Measurements from ENCODE around the gene MRPS24. TPM values are rescaled to one million over a fixed set of nuclear protein-coding genes. Genes with fewer than 3 reads are reported as not detected.

Gene MRPS24
- total RNA-seq, 4 donors from 2014 or later, result 64.2 to 147 (median 81.5) TPM

GRCh38 chr7:43869867-43870240 is 537 bp upstream of the MRPS24 start:
- peak overlapping the region; percentile 79 to 91 (median 89) for H3K27ac ChIP-seq
- ATAC-seq, result peak; percentile 73
- no peaks in the 10 kb centered on the region for H3K27me3 ChIP-seq
- peaks cover 0 to 46% (median 17%) of the 10 kb centered on the region in 3 donors for H3K4me1 ChIP-seq
- 19 to 25% methylated on average over 8 to 13 of the region's 13 CpGs for WGBS, 2 donors (ENCODE audit: low coverage in 1 of 2)
- TF ChIP-seq CTCF (IDR thresholded peaks at IDR 0.05) (no peak), EP300 (IDR thresholded peaks at IDR 0.05) (no peak), POLR2AphosphoS5 (IDR thresholded peaks at IDR 0.05) (peak; percentile 49), POLR2A (IDR thresholded peaks at IDR 0.05) (no peak)
- peaks cover 0 to 41% of the 10 kb centered on the region in 2 donors for H3K36me3 ChIP-seq
- H3K4me3 ChIP-seq, result peak overlapping the region; percentile 89 to 90
- H3K9me3 ChIP-seq, result no peaks in the 10 kb centered on the region

GRCh38 chr7:43868681-43869005 is 674 bp downstream of the MRPS24 start:
- WGBS, 2 donors (ENCODE audit: low coverage in 1 of 2), result 0% methylated on average over 1 to 6 of the region's 6 CpGs
- H3K9me3 ChIP-seq, result no peaks in the 10 kb centered on the region
- H3K27me3 ChIP-seq, result no peaks in the 10 kb centered on the region
- TF ChIP-seq POLR2A (IDR thresholded peaks at IDR 0.05) (no peak), POLR2AphosphoS5 (IDR thresholded peaks at IDR 0.05) (no peak), EP300 (IDR thresholded peaks at IDR 0.05) (no peak), CTCF (IDR thresholded peaks at IDR 0.05) (no peak)
- H3K4me3 ChIP-seq, result peak overlapping the region; percentile 89 to 90
- H3K27ac ChIP-seq, result peak overlapping the region; percentile 63 to 91 (median 89)
- peaks cover 0 to 30% of the 10 kb centered on the region in 2 donors for H3K36me3 ChIP-seq
- no peak for ATAC-seq
- H3K4me1 ChIP-seq, result peaks cover 0 to 41% (median 17%) of the 10 kb centered on the region in 3 donors

DNA sequence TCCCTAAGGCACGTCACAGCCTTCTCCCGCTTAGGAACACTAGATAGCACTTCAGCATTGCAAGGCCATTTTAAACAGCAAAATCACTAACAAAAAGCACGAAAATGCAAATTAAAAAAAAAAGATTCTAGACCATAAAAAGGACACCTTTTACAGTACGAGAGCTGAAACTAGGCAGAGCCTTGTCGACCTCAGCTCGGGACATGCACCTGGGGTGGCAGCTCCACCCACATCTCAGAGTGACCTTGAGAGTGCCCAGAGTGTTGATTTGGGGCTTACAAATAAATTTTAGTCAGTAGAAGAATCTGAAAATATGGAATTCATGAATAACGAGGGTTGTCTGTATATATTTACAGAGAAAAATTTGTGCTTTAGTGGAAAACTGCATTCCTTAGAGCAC is 1.1 kb downstream of the MRPS24 start:
- Histone ChIP-seq H3K4me3 (peak overlapping the region in 1 of 2 donors; percentile 90), H3K9me3 (no peaks in the 10 kb centered on the region), H3K4me1 (peaks cover 0 to 36% (median 15%) of the 10 kb centered on the region in 3 donors), H3K27ac (peak overlapping the region in 1 of 4 donors; percentile 88), H3K36me3 (peaks cover 0 to 30% of the 10 kb centered on the region in 2 donors), H3K27me3 (no peaks in the 10 kb centered on the region)
- WGBS, 2 donors (ENCODE audit: low coverage in 1 of 2), result 38 to 60% methylated on average over 4 to 6 of the region's 7 CpGs
- no peak for ATAC-seq
- no peak for TF ChIP-seq EP300 (IDR thresholded peaks at IDR 0.05)
- TF ChIP-seq POLR2A (IDR thresholded peaks at IDR 0.05), result no peak
- TF ChIP-seq CTCF (IDR thresholded peaks at IDR 0.05), result no peak
- no peak for TF ChIP-seq POLR2AphosphoS5 (IDR thresholded peaks at IDR 0.05)

GRCh38 chr7:43865277-43865676 is 4.0 kb downstream of the MRPS24 start:
- Histone ChIP-seq H3K9me3 (no peaks in the 10 kb centered on the region), H3K4me1 (peaks cover 0 to 18% (median 5%) of the 10 kb centered on the region in 3 donors), H3K27ac (no peak overlapping the region), H3K4me3 (no peak overlapping the region), H3K27me3 (no peaks in the 10 kb centered on the region), H3K36me3 (peaks cover 0 to 30% of the 10 kb centered on the region in 2 donors)
- TF ChIP-seq POLR2A (IDR thresholded peaks at IDR 0.05), result no peak
- no peak for TF ChIP-seq CTCF (IDR thresholded peaks at IDR 0.05)
- WGBS, 2 donors (ENCODE audit: low coverage in 1 of 2), result 85 to 94% methylated on average over 2 to 3 of the region's 3 CpGs
- no peak for ATAC-seq

GRCh38 chr7:43864126-43864525 is 5.2 kb downstream of the MRPS24 start:
- H3K36me3 ChIP-seq, result peaks cover 0 to 30% of the 10 kb centered on the region in 2 donors
- no peaks in the 10 kb centered on the region for H3K27me3 ChIP-seq
- TF ChIP-seq EP300 (IDR thresholded peaks at IDR 0.05) (no peak), POLR2A (IDR thresholded peaks at IDR 0.05) (no peak), CTCF (IDR thresholded peaks at IDR 0.05) (no peak), POLR2AphosphoS5 (IDR thresholded peaks at IDR 0.05) (no peak)
- no peak overlapping the region for H3K4me3 ChIP-seq
- H3K27ac ChIP-seq, result no peak overlapping the region
- H3K9me3 ChIP-seq, result no peaks in the 10 kb centered on the region
- WGBS, 2 donors (ENCODE audit: low coverage in 1 of 2), result 100% methylated on average over 1 of the region's 8 CpGs; no CpG with 5 or more reads in 1 of the 2 donors
- no peak for ATAC-seq
- H3K4me1 ChIP-seq, result peaks cover 0 to 11% (median 5%) of the 10 kb centered on the region in 3 donors

Data from gastroesophageal sphincter (tissue), 4 donors.